ENCODE measurements around the gene TARBP1.

The TARBP1 gene

GRCh38 chr1:234484991-234485739 is 6.2 kb upstream of the TARBP1 start:
- H3K4me3 ChIP-seq (ENCODE audit: low read depth, low read length), result no peak overlapping the region

GRCh38 chr1:234484218-234484617 is 5.2 kb upstream of the TARBP1 start:
- H3K4me3 ChIP-seq (ENCODE audit: low read depth, low read length), result no peak overlapping the region

GRCh38 chr1:234481771-234482170 is 2.8 kb upstream of the TARBP1 start:
- no peak overlapping the region for H3K4me3 ChIP-seq (ENCODE audit: low read depth, low read length)

- no peak overlapping the region for H3K4me3 ChIP-seq (ENCODE audit: low read depth, low read length)
Observed at GRCh38 chr1:234479866-234480265, 887 bp upstream of the TARBP1 start.

- H3K4me3 ChIP-seq (ENCODE audit: low read depth, low read length), result peak overlapping the region; percentile 65
Observed at GRCh38 chr1:234479310-234479559, 256 bp upstream of the TARBP1 start.

GRCh38 chr1:234478152-234478480 is 863 bp downstream of the TARBP1 start:
- peak overlapping the region; percentile 65 for H3K4me3 ChIP-seq (ENCODE audit: low read depth, low read length)

GRCh38 chr1:234477386-234478151 is 1.4 kb downstream of the TARBP1 start:
- H3K4me3 ChIP-seq (ENCODE audit: low read depth, low read length), result peak overlapping the region; percentile 65

- H3K4me3 ChIP-seq (ENCODE audit: low read depth, low read length), result no peak overlapping the region
Observed at GRCh38 chr1:234476172-234476571, 2.8 kb downstream of the TARBP1 start.

GRCh38 chr1:234475167-234475793 is 3.7 kb downstream of the TARBP1 start:
- no peak overlapping the region for H3K4me3 ChIP-seq (ENCODE audit: low read depth, low read length)

GRCh38 chr1:234474375-234474774 is 4.6 kb downstream of the TARBP1 start:
- no peak overlapping the region for H3K4me3 ChIP-seq (ENCODE audit: low read depth, low read length)

GRCh38 chr1:234473118-234473517 is 5.9 kb downstream of the TARBP1 start:
- no peak overlapping the region for H3K4me3 ChIP-seq (ENCODE audit: low read depth, low read length)

GRCh38 chr1:234469376-234469775 is 9.6 kb downstream of the TARBP1 start:
- H3K4me3 ChIP-seq (ENCODE audit: low read depth, low read length), result no peak overlapping the region

GRCh38 chr1:234468580-234468979 is 10.4 kb downstream of the TARBP1 start:
- H3K4me3 ChIP-seq (ENCODE audit: low read depth, low read length), result no peak overlapping the region

GRCh38 chr1:234467821-234468220 is 11.2 kb downstream of the TARBP1 start:
- no peak overlapping the region for H3K4me3 ChIP-seq (ENCODE audit: low read depth, low read length)

- no peak overlapping the region for H3K4me3 ChIP-seq (ENCODE audit: low read depth, low read length)
Observed at GRCh38 chr1:234466945-234467344, 12.0 kb downstream of the TARBP1 start.

GRCh38 chr1:234463749-234464148 is 15.2 kb downstream of the TARBP1 start:
- H3K4me3 ChIP-seq (ENCODE audit: low read depth, low read length), result no peak overlapping the region

- no peak overlapping the region for H3K4me3 ChIP-seq (ENCODE audit: low read depth, low read length)
Observed at GRCh38 chr1:234460652-234461051, 18.3 kb downstream of the TARBP1 start.

GRCh38 chr1:234458352-234459017 is 20.5 kb downstream of the TARBP1 start:
- H3K4me3 ChIP-seq (ENCODE audit: low read depth, low read length), result no peak overlapping the region

- no peak overlapping the region for H3K4me3 ChIP-seq (ENCODE audit: low read depth, low read length)
Observed at GRCh38 chr1:234454926-234455325, 24.1 kb downstream of the TARBP1 start.

- H3K4me3 ChIP-seq (ENCODE audit: low read depth, low read length), result no peak overlapping the region
Observed at GRCh38 chr1:234452406-234452965, 26.5 kb downstream of the TARBP1 start.

GRCh38 chr1:234440348-234440747 is 38.6 kb downstream of the TARBP1 start:
- no peak overlapping the region for H3K4me3 ChIP-seq (ENCODE audit: low read depth, low read length)
